Fibroblast of lung (primary cell): Measurements from ENCODE around the gene SSTR5. TPM values are rescaled to one million over a fixed set of nuclear protein-coding genes. Genes with fewer than 3 reads are reported as not detected.
A peak's percentile ranks its signal among the peaks of the same experiment; 100 is the strongest.

ENCODE experiments used
- DNase-seq, 2 donors: peaks; one replicate each; pipeline versions ENCODE4 v3.0.0 to v3.0.0-alpha.2; 2010; ENCODE audit warnings: low read depth in 2 of 2
- H2AFZ ChIP-seq: 2 replicates; pipeline ENCODE4 v1.5.1; 2012; ENCODE audit warnings: low read length, control low read depth, inconsistent platforms
- H3K27ac ChIP-seq: 2 replicates; pipeline ENCODE4 v1.5.1; 2011; ENCODE audit warnings: low read length, control low read depth; ENCODE audit not compliant: insufficient read depth
- H3K27me3 ChIP-seq: 2 replicates; pipeline ENCODE4 v1.5.1; 2011; ENCODE audit warnings: mild to moderate bottlenecking, low read length; ENCODE audit not compliant: control insufficient read depth, insufficient read depth
- H3K36me3 ChIP-seq: 2 replicates; pipeline ENCODE4 v1.5.1; 2011; ENCODE audit warnings: low read length; ENCODE audit not compliant: control insufficient read depth, insufficient read depth
- H3K4me1 ChIP-seq: 2 replicates; pipeline ENCODE4 v1.5.1; 2011; ENCODE audit warnings: low read length; ENCODE audit not compliant: control insufficient read depth, insufficient read depth; ENCODE audit errors: extremely low read depth
- H3K4me2 ChIP-seq: 2 replicates; pipeline ENCODE4 v1.5.1; 2011; ENCODE audit warnings: low read length, control low read depth; ENCODE audit not compliant: insufficient read depth; ENCODE audit errors: extremely low read depth
- H3K4me3 ChIP-seq, 4 experiments: fragments of 200-600 bp in 1 of 4; sonication (generic) in 1 of 4; replicated peaks in 1 of 4; 2 replicates each; pipeline ENCODE4 v1.5.1; 2011 to 2016; ENCODE audit warnings: low read length in 4 of 4, low read depth in 3 of 4, mild to moderate bottlenecking in 3 of 4, control low read depth in 2 of 4, inconsistent platforms in 1 of 4, mixed read lengths in 1 of 4; ENCODE audit not compliant: insufficient read depth in 1 of 4; ENCODE audit errors: control extremely low read depth in 1 of 4
- H3K79me2 ChIP-seq: 2 replicates; pipeline ENCODE4 v1.5.1; 2012; ENCODE audit warnings: mild to moderate bottlenecking, low read length, inconsistent platforms; ENCODE audit not compliant: control insufficient read depth, insufficient read depth
- H3K9ac ChIP-seq: 2 replicates; pipeline ENCODE4 v1.5.1; 2011; ENCODE audit warnings: mild to moderate bottlenecking, low read length, control low read depth; ENCODE audit not compliant: insufficient read depth
- H3K9me3 ChIP-seq: 2 replicates; pipeline ENCODE4 v1.5.1; 2012; ENCODE audit warnings: low read depth, low read length; ENCODE audit not compliant: control insufficient read depth, insufficient read depth
- H4K20me1 ChIP-seq: 2 replicates; pipeline ENCODE4 v1.5.1; 2011; ENCODE audit warnings: low read length; ENCODE audit not compliant: control insufficient read depth, insufficient read depth; ENCODE audit errors: extremely low read depth
- EZH2 ChIP-seq: IDR thresholded peaks from 2 replicates; pipeline ENCODE4 v1.5.1; 2012; ENCODE audit warnings: low read length, control low read depth, mild to moderate bottlenecking; ENCODE audit errors: missing control alignments
- polyA plus RNA-seq, 2 donors: library from polyadenylated mRNA; depleted of rRNA in 1 of 2; stranded (reverse) in 1 of 2; unstranded in 1 of 2; fragments of >200 nt; gene quantifications; 2 replicates each; pipeline ENCODE4 v1.2.1, GENCODE V29; 2011 to 2012; ENCODE audit warnings: missing spikeins in 1 of 2
- total RNA-seq: library from RNA; depleted of rRNA; stranded (reverse); fragments of >200 nt; gene quantifications from 2 replicates; pipeline ENCODE4 v1.2.1, GENCODE V29; 2014
- TF ChIP-seq, protein P1 (sequence below), 2 donors: IDR thresholded peaks in 1 of 2; conservative IDR thresholded peaks in 1 of 2; 1 replicate in 1 of 2; 2 replicates in 1 of 2; pipeline ENCODE4 v1.5.1; 2011 to 2012; ENCODE audit warnings: low read length in 2 of 2, control low read depth in 1 of 2, inconsistent platforms in 1 of 2, low read depth in 1 of 2, mild to moderate bottlenecking in 1 of 2

SSTR5 gene
- total and polyA plus RNA-seq, 2 donors (not counting 1 experiment from before 2014, with no cell fraction given), result not detected

DNA sequence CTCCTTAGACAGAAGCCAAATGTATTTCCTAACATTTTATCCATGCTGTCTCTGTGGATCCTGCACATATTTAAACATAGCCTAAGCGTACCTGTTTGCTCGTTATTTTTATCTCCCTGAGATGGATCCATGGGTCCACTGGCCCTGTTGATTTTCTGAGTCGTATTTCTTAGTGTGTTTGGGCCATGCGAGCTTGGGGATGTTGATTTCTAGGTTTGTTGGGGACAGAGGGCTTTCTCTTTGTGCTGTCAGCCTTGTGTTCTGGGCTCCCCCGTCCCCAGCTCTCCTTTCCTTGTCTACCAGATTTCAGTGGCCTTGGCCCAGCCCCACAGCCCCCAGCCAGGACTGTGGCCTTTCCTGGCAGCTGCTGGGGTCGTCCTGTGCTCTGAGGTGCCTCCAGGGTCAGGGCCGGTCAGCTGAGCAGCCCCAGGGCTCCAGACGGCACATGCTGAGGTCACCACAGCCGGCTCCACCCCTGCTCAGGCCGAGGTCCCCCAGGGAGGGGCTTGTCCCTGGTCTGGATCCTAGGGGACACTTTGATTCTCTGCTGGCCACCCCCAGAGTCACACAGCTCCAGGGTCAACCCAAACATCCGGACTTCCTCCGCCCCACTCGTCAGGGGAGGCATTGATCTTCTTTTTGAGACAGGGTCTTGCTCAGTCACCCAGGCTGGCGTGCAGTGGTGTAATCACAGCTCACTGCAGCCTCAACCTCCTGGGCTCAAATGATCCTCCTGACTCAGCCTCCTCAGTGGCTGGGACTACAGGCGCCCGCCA lies 4.4 kb downstream of the SSTR5 start:
- no peak overlapping the region for H3K4me2 ChIP-seq
- TF ChIP-seq, protein P1, sequence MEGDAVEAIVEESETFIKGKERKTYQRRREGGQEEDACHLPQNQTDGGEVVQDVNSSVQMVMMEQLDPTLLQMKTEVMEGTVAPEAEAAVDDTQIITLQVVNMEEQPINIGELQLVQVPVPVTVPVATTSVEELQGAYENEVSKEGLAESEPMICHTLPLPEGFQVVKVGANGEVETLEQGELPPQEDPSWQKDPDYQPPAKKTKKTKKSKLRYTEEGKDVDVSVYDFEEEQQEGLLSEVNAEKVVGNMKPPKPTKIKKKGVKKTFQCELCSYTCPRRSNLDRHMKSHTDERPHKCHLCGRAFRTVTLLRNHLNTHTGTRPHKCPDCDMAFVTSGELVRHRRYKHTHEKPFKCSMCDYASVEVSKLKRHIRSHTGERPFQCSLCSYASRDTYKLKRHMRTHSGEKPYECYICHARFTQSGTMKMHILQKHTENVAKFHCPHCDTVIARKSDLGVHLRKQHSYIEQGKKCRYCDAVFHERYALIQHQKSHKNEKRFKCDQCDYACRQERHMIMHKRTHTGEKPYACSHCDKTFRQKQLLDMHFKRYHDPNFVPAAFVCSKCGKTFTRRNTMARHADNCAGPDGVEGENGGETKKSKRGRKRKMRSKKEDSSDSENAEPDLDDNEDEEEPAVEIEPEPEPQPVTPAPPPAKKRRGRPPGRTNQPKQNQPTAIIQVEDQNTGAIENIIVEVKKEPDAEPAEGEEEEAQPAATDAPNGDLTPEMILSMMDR (conservative IDR thresholded peaks at IDR 0.05 in 1 of 2, IDR thresholded peaks at IDR 0.05 in 1 of 2; ENCODE audit: low read depth in 1 of 2, low read length in 2 of 2), result no peak
- TF ChIP-seq EZH2, result no peak
- DNase-seq, result no peak
- no peaks in the 10 kb centered on the region for H3K9me3 ChIP-seq
- H3K27ac ChIP-seq, result no peak overlapping the region
- H3K4me3 ChIP-seq, result no peak overlapping the region
- no peaks in the 10 kb centered on the region for H3K27me3 ChIP-seq
- no peaks in the 10 kb centered on the region for H3K4me1 ChIP-seq
- no peaks in the 10 kb centered on the region for H3K79me2 ChIP-seq
- H3K36me3 ChIP-seq, result no peaks in the 10 kb centered on the region
- H3K9ac ChIP-seq, result no peak overlapping the region
- no peaks in the 10 kb centered on the region for H4K20me1 ChIP-seq
- no peak overlapping the region for H2AFZ ChIP-seq

DNA sequence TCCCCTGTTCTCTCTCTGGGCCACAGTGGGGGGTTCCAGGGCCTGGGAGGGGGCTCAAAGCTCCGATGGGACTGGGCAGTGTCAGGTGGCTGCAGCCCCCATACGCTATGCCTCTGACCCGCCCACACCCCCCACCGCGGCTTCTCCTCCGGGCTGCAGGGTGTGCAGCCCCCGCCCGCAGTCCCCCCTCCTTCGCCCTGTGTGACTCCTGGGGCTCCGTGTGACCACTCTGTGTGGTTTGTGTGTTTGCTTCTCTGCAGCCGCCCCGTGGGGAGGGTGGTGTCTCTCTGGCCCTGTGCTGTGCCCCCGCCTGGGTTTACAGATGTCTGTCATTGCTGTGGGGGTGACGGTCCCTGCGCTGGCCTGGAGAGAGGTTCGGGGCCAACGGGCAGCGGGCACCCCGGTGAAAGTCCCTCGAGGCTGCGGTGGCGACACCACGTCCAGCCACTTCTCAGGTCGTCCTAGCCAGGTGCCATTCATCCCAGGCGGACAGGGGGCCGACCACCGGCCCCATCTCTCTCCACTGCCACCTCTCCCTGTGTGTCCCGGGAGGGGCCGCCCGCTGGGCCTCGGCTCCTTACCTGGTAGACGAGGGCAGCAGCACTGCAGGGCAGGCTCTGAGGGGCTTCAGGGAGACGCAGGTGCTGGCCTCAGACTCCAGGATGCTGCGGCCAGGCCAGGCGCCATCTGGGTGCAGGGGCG lies 5.5 kb downstream of the SSTR5 start:
- no peak for DNase-seq
- Histone ChIP-seq H3K4me1 (no peaks in the 10 kb centered on the region), H3K27me3 (no peaks in the 10 kb centered on the region), H3K9ac (no peak overlapping the region), H3K79me2 (no peaks in the 10 kb centered on the region), H2AFZ (no peak overlapping the region), H3K36me3 (no peaks in the 10 kb centered on the region), H4K20me1 (no peaks in the 10 kb centered on the region), H3K9me3 (no peaks in the 10 kb centered on the region), H3K4me2 (no peak overlapping the region), H3K4me3 (no peak overlapping the region), H3K27ac (no peak overlapping the region)
- no peak for TF ChIP-seq EZH2

DNA sequence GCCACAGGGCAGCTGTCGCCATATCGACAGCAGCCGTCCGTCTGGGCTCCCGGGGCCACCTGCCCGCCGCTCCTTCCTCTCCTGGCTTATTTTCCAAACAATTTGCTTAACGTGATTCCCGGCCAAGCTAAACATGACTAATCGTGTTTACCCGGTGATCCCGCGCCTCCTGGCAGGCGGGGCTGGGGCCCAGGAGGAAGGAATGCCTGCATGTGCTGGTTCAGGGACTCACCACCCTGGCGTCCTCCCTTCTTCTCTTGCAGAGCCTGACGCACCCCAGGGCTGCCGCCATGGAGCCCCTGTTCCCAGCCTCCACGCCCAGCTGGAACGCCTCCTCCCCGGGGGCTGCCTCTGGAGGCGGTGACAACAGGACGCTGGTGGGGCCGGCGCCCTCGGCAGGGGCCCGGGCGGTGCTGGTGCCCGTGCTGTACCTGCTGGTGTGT lies 6.1 kb downstream of the SSTR5 start:
- H3K27ac ChIP-seq, result no peak overlapping the region
- H3K4me1 ChIP-seq, result no peaks in the 10 kb centered on the region
- no peaks in the 10 kb centered on the region for H3K9me3 ChIP-seq
- no peak overlapping the region for H3K4me3 ChIP-seq
- no peak overlapping the region for H3K9ac ChIP-seq
- no peaks in the 10 kb centered on the region for H4K20me1 ChIP-seq
- H3K36me3 ChIP-seq, result no peaks in the 10 kb centered on the region
- H3K4me2 ChIP-seq, result no peak overlapping the region
- no peaks in the 10 kb centered on the region for H3K27me3 ChIP-seq
- H2AFZ ChIP-seq, result no peak overlapping the region
- TF ChIP-seq, protein P1 (conservative IDR thresholded peaks at IDR 0.05 in 1 of 2, IDR thresholded peaks at IDR 0.05 in 1 of 2; ENCODE audit: low read depth in 1 of 2, low read length in 2 of 2), result no peak
- TF ChIP-seq EZH2, result no peak
- H3K79me2 ChIP-seq, result no peaks in the 10 kb centered on the region
- peak; percentile 6 to 68 for DNase-seq
